ENCODE measurements around the gene GP1BA.

DNA sequence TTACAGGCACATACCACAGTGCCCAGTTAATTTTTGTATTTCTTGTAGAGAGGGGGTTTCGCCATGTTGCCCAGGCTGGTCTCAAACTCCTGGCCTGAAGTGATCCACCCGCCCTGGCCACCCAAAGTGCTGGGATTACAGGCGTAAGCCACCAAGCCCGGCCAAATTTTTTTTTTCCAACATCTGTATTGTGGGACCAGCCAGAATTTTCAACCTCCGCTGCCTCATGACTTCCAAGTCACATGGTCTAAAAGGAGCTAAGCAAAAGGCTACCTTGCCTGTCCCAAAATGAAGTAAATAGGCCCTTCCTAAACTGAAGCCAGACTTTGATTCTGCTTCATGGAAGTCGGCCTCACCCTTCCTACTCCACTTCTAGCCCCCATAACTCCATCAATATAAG is 39.7 kb downstream of the GP1BA start:
- TF ChIP-seq POLR2A (IDR thresholded peaks at IDR 0.05), result no peak
- TF ChIP-seq, protein P1, sequence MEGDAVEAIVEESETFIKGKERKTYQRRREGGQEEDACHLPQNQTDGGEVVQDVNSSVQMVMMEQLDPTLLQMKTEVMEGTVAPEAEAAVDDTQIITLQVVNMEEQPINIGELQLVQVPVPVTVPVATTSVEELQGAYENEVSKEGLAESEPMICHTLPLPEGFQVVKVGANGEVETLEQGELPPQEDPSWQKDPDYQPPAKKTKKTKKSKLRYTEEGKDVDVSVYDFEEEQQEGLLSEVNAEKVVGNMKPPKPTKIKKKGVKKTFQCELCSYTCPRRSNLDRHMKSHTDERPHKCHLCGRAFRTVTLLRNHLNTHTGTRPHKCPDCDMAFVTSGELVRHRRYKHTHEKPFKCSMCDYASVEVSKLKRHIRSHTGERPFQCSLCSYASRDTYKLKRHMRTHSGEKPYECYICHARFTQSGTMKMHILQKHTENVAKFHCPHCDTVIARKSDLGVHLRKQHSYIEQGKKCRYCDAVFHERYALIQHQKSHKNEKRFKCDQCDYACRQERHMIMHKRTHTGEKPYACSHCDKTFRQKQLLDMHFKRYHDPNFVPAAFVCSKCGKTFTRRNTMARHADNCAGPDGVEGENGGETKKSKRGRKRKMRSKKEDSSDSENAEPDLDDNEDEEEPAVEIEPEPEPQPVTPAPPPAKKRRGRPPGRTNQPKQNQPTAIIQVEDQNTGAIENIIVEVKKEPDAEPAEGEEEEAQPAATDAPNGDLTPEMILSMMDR (IDR thresholded peaks at IDR 0.05 in 4 of 5, conservative IDR thresholded peaks at IDR 0.05 in 1 of 5), result no peak
